ES-I3 (cell line): Measurements from ENCODE around the gene SLC6A5.
"Not testable (repeated sequence)": the region's sequence is repeated elsewhere in the genome, so short reads cannot be mapped to it uniquely, and the experiment has no call there.

Experiments used
- H3K36me3 ChIP-seq: 2 replicates; pipeline ENCODE4 v1.6.1; 2013; ENCODE audit warnings: mild to moderate bottlenecking, low read length, control low read depth, moderate library complexity; ENCODE audit not compliant: insufficient read depth
- H3K4me1 ChIP-seq: 2 replicates; pipeline ENCODE4 v1.6.1; 2013; ENCODE audit warnings: mild to moderate bottlenecking, control low read depth, low read length; ENCODE audit not compliant: insufficient read depth
- H3K9ac ChIP-seq: 2 replicates; pipeline ENCODE4 v1.6.1; 2013; ENCODE audit warnings: low read depth, mild to moderate bottlenecking, low read length, moderate library complexity
- H3K9me3 ChIP-seq: 2 replicates; pipeline ENCODE4 v1.6.1; 2013; ENCODE audit warnings: mild to moderate bottlenecking, low read length, moderate library complexity; ENCODE audit not compliant: control insufficient read depth, insufficient read depth

SLC6A5 gene

DNA sequence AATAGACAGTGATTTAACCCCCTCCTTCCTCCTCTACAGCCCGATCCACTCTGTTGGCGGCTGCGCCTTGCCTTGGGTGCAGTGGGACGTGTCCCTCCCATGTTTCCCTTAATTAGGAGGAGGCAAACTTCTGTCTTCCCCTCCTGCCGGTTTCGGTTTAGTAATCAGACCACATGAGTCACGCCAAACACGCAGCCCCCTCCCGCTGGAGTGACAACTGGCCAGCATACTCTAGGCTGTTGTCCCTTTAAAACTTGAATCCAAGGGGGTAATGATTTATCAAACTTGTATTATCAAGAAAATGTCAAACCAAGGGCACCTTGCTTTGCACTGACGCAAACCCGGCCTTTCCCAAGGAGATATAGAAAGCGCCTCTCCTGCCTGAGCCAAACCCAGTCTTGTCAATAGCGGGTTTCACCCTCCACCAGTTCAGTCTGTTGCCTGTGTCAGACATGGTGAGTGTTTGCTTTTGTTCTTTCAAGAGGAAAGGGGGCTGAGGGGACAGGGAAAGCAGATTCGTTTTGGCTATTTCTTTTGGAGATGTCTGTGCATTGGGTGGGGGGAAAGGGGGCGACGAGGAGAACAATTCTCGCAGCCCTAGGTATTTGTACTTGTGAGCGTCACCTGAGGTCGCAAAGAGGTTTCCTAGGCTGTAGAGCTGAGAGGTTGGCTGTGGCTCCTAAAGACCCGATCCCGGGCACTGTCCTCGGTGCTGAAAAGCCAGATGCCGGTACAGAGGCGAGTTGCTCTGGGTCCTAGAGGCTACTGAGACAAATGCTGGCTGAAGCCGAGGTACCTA lies at the start of gene SLC6A5:
Gene SLC6A5, plus strand, starts transcription at position 388 of the 799 bp plus-strand sequence. Its CDS starts 65 bp downstream, at position 453.
- no peaks in the 10 kb centered on the region for H3K9me3 ChIP-seq
- no peaks in the 10 kb centered on the region for H3K4me1 ChIP-seq
- H3K36me3 ChIP-seq: no peaks in the 10 kb centered on the region
- no peak within 1 kb of the TSS for H3K9ac ChIP-seq

DNA sequence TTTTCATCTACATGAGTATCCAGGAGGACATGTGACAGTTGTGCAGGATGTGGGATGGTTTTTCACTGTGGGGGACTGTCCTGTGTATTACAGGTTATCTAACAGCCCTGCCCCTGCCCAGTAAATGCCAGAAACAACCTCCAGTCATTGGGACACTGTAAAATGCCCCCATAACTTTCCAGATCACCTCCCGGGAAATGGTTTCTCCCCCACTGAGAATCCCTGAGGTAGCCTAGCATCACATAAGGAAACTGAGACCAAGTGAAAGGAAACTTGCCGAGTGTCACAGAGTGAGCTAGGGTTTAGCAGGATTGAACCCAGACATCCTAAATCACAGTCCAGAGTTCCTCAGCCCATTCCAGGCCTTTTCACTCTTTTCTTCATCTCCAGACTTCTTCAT lies 48.3 kb upstream of the SLC6A5 start:
- H3K9me3 ChIP-seq: peaks cover 2% of the 10 kb centered on the region
- H3K9ac ChIP-seq: no peak overlapping the region
- H3K36me3 ChIP-seq: no peaks in the 10 kb centered on the region
- no peaks in the 10 kb centered on the region for H3K4me1 ChIP-seq

DNA sequence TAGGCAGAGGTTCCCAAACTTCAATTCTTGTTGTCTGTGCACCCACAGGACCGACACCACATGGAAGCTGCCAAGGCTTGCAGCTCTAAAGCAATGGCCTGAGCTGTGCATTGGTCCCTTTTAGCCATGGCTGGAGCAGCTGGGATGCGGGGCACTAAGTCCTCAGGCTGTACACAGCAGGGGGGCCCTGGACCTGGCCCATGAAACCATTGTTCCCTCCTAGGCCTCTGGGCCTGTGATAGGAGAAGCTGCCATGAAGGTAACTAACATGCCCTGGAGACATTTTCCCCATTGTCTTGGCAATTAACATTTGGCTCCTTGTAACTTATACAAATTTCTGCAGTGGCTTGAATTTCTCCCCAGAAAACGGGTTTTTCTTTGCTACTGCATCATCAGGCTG lies 43.6 kb upstream of the SLC6A5 start:
- Histone ChIP-seq H3K9ac (no peak overlapping the region), H3K36me3 (no peaks in the 10 kb centered on the region), H3K4me1 (no peaks in the 10 kb centered on the region), H3K9me3 (peaks cover 7% of the 10 kb centered on the region)

DNA sequence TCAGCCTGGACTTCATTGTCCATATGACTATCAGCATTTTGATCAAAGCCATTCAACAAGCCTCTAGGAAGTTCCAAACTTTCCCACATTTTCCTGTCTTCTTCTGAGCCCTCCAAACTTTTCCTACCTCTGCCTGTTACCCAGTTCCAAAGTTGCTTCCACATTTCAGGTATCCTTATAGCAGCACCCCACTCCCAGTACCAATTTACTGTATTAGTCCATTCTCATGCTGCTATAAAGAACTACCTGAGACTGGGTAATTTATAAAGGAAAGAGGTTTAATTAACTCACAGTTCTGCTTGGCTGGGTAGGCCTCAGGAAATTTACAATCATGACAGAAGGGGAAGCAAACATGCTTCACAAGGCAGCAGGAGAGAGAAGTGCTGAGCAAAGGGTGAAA lies 43.0 kb upstream of the SLC6A5 start:
- not testable (repeated sequence) for H3K4me1 ChIP-seq, H3K9ac ChIP-seq, H3K9me3 ChIP-seq, H3K36me3 ChIP-seq

DNA sequence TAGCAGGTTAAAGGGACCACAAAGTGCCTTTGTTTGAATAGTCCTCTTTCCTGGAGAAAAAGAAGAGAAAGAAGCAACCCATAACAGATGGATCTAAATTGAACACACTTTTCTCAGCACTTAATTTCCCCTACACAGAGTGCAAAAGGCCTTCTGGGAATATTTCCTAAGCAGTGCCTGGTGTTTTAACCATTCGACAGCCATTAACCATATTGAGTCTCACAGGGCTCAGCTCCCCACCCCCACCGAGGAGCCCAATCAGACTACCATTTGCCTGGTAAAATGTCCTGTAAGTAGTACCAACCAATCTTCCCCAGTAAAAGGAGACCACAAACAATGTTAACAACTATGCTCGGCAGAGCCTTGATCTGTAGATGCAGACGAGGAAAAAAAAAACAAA lies 40.7 kb upstream of the SLC6A5 start:
- Histone ChIP-seq H3K4me1 (no peaks in the 10 kb centered on the region), H3K36me3 (no peaks in the 10 kb centered on the region), H3K9ac (no peak overlapping the region), H3K9me3 (peaks cover 7% of the 10 kb centered on the region)

DNA sequence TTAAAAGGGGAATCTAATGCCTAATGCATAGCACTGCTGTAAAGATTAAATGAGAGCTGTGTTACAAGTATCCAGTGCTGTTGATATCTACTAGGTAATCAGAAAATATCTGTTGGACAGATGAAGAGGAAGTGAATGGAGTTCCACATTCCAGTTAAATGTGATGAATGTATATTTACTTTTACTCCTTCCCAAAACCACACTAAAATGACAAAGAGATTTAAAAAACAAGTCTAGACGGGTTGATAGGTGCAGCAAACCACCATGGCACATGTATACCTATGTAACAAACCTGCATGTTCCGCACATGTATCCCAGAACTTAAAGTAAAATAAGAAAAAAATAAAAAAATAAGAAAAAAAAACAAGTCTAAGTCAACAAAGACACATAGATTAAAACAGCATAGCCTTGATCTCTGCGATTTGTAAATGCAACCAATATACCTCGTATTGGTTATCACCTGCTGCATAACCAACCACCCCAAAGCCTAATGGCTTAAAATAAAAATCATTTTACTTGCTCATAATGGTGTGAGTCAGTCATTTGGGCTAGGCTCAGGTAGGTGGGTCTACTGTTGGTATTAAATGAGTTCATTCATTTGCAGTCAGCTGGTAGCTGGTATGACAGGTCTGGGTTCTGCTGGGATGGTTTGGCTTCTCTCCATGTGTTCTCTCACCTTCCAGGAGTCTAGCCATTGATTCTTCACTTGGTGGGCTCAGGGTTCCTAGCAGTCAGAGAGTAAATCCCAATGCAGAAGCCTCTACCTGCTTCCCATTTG lies 39.7 kb upstream of the SLC6A5 start:
- Histone ChIP-seq H3K9ac (no peak overlapping the region), H3K4me1 (no peaks in the 10 kb centered on the region), H3K9me3 (peaks cover 7% of the 10 kb centered on the region), H3K36me3 (no peaks in the 10 kb centered on the region)

DNA sequence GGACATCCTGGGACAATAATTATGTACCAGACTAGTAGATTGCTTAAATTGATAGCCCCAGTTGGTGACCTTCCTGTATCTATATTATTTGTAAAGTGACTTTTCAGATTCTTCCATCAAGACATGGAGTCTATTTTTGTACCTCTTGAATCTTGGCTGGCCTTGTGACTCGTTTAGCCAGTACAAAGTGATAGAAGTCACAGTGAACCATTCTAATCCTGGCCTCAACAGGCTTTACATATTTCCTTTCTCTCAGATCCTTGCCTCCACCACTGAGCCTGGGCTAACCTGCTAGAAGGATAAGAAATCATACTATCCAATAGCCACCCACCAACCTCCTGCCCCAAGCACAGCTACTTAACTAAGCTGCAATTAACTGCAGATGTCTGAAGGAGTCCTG lies 37.5 kb upstream of the SLC6A5 start:
- H3K36me3 ChIP-seq: no peaks in the 10 kb centered on the region

DNA sequence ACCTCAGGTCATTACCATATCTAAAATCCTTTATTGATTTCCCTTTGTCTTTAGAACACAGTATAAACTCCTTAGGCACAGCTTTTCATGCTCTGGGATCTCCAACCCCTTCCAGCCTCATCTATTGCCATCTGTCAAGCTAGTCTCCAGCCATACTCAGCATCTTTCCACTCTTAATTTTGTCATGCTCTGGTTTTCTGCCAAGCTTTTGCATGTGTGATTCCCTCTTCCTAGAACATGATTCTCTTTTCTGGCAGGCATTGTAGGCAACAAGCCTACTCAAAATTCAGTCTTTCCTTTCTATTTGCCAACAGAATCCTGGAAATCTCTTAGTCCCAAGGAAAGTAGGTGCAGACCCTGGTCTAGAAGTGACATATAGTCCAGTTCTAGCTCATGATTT lies 35.5 kb upstream of the SLC6A5 start:
- no peaks in the 10 kb centered on the region for H3K4me1 ChIP-seq
- no peaks in the 10 kb centered on the region for H3K36me3 ChIP-seq
- no peak overlapping the region for H3K9ac ChIP-seq
- no peaks in the 10 kb centered on the region for H3K9me3 ChIP-seq

More for the DNA sequence above, 37.5 kb upstream of the SLC6A5 start:
- peaks cover 4% of the 10 kb centered on the region; the same call in 1 of the 2 replicates for H3K9me3 ChIP-seq
- H3K4me1 ChIP-seq: no peaks in the 10 kb centered on the region
- H3K9ac ChIP-seq: no peak overlapping the region

DNA sequence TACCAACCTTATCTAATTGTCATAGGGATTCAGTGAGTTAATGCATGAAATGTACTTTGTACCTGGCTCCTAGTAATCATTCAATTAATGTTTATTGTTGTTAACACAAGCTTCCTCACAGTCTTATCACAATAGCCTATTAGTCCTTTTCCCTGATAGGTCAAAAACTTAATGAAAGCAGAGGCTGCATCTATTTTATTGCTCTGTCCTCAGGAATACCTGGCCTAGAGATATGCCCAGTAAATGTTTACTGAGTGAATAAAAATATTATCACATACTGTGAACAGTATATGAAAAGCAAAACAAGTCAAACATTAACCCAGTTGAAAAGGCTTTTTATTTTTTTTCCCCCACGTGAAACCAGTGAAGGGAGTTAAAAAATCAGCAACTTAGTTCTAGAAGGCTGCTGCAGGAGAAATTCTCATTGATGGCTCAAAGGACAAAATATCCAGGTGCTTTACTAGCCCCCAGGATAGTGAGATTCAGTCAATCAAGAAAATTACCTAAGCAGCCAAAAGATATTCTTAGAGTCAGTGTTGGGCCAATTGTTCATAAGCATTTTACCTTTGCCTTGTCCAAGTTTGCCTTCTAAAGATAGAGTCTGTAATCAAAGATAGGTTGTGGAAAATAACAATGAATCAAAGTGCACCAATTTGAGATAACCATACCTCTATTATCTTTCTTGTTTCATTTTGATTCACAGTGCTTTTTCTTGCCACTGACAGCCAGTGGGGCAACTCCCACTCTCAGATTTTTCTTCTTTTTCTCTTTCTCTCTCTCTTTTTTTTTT lies 34.4 kb upstream of the SLC6A5 start:
- H3K36me3 ChIP-seq: no peaks in the 10 kb centered on the region
- H3K9ac ChIP-seq: no peak overlapping the region
- no peaks in the 10 kb centered on the region for H3K4me1 ChIP-seq
- H3K9me3 ChIP-seq: no peaks in the 10 kb centered on the region

DNA sequence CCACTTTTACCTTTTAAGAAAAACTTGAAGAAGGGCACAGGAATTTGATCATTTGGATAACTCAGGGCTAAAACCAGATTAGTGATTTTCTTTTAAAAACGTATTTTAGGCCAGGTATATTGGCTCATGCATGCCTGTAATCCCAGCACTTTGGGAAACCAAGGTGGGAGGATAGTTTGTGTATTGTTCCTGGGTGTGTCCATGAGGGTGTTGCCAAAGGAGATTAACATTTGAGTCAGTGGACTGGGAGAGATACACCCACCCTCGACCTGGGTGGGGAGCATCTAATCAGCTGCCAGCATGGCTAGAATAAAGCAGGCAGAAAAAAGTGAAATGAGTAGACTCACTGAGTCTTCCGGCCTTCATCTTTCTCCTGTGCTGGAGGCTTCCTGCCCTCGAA lies 33.3 kb upstream of the SLC6A5 start:
- not testable (repeated sequence) for H3K9me3 ChIP-seq, H3K4me1 ChIP-seq, H3K9ac ChIP-seq, H3K36me3 ChIP-seq

DNA sequence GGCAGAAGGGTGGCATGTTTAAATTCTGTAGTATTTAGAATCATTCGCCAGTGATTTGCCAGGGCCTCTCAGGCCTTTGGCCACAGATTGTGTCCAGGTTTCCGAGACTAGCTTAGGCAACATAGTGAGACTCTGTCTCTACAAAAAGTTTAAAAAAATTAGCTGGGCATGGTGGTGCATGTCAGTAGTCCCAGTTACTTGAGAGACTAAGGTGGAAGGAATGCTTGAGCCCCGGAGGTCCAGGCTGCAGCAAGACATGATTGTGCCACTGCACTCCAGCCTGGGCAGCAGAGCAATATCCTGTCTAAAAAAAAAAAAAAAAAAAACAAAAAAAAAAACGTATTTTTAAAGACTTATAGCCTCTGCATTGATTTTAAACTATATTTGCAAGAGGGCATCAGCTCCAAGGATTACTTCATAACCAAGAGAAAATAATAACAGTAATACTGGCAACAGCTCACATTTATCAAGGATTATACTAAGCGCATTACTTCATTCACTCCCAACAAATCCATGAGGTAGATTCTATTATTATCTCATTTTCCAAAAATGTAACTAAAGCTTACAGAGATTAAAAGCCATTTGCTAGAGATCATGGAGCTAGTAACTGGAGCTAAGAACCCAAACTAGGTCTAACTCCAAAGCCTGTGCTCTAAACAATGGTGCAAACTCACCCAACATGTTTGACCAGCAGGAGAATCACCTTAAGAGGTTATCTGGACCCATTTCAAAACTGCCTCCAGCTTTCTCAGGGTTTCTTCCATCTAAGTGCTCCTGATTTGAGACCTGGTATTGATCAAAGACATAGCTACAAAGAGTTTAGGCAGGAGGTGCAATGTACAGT lies 32.6 kb upstream of the SLC6A5 start:
- Histone ChIP-seq H3K9ac (no peak overlapping the region), H3K4me1 (no peaks in the 10 kb centered on the region), H3K9me3 (no peaks in the 10 kb centered on the region), H3K36me3 (no peaks in the 10 kb centered on the region)

DNA sequence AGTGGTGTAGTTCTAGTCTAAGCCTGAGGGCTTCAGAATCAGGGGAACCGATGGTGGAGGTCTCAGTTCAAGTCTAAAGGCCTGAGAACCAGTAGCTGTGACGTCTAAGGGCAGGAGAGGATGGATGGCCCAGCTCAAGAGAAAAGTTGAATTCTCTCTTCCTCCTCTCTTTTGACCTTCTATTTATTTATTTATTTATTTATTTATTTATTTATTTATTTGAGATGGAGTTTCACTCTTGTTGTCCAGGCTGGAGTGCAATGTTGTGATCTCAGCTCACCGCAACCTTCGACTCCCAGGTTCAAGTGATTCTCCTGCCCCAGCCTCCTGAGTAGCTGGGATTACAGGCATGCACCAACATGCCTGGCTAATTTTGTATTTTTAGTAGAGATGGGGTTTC lies 19.7 kb upstream of the SLC6A5 start:
- not testable (repeated sequence) for H3K36me3 ChIP-seq, H3K9me3 ChIP-seq, H3K9ac ChIP-seq, H3K4me1 ChIP-seq

DNA sequence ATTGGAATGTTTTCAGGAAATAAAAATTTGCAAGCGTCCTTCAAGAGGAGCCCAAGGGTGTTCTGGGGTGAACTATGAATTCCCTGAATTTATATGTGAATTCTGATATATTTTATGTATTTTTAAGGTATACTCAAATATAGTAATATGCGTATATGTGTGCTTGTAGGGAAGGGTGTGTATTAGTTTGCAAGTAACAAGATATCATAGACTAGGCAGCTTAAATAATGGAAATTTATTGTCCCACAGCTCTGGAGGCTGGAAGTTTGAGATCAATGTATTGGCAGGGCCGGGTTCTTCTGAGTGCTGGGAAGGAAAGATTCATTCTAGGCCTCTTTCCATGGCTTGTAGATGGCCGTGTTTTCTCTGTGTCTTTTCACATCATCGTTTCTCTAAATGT lies 16.2 kb upstream of the SLC6A5 start:
- Histone ChIP-seq H3K4me1 (no peaks in the 10 kb centered on the region), H3K9ac (no peak overlapping the region), H3K36me3 (no peaks in the 10 kb centered on the region), H3K9me3 (no peaks in the 10 kb centered on the region)
